Inferior parietal cortex (tissue), 1 donor: ENCODE measurements around the gene IRF3.
A peak's percentile ranks its signal among the peaks of the same experiment; 100 is the strongest.
"Not testable (repeated sequence)": the region's sequence is repeated elsewhere in the genome, so short reads cannot be mapped to it uniquely, and the experiment has no call there.

ENCODE experiments used
- DNase-seq: peaks from one replicate; pipeline ENCODE4 v3.0.0-alpha.2; 2016; ENCODE audit errors: extremely low spot score

IRF3 gene

GRCh38 chr19:49646586-49646985, 19.1 kb downstream of the IRF3 start:
- DNase-seq: no peak

- DNase-seq: no peak
Measured at GRCh38 chr19:49645995-49646394, 19.7 kb downstream of the IRF3 start.

- no peak for DNase-seq
Measured at GRCh38 chr19:49645592-49645991, 20.1 kb downstream of the IRF3 start.

- no peak for DNase-seq
Measured at GRCh38 chr19:49643466-49643865, 22.2 kb downstream of the IRF3 start.

- DNase-seq: no peak
Measured at GRCh38 chr19:49642492-49643035, 23.1 kb downstream of the IRF3 start.

DNA sequence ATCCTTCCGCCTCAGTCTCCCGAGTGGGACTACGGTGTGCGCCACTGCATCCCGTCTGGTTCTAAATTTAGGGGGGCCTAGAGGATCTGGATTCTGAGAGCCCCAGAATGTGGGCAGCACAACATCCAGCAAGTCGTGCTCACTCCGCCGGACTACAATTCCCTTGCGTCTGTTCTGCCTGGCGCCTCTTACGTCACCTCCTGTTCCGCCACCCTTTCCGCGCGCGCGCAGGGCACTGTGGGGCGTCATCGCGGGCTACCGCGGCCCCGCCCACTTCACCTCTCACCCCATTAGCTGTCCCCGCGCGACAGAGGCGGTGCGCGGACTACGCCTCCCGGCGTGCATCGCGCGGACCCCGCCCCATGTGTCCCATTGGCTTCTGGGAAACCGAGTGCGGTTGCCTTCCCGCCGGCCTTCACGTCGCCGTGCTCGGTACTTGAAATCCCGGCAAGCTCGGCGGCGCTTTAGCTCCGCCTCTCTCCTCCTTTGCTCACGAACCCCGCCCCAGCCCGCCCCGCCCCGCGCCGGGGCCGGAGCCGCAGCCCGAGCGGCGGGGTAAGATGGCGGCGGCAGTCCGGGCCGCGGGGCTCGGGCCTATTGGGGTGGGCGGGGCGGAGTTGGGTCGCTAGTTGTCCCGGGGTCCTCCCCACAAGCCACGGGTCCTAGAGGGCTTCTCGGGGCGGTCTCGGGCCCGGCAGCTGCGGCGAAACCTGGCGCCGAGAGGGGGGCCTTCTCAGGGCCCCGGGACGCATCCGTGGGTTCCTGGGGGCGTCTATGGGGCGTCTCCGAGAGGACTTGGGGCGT, 23.8 kb downstream of the IRF3 start, which contains the start of gene SCAF1:
SCAF1 (plus strand) TSS at position 522 of the 804 bp plus-strand sequence. CDS start 2,818 bp downstream, outside the sequence.
- DNase-seq: peak; percentile 98

GRCh38 chr19:49640113-49640898, 25.4 kb downstream of the IRF3 start, which contains the start of gene RRAS:
Gene RRAS (minus strand): TSS chr19:49640143. CDS start chr19:49640098, 45 bp downstream.
- peak; percentile 99 for DNase-seq

DNA sequence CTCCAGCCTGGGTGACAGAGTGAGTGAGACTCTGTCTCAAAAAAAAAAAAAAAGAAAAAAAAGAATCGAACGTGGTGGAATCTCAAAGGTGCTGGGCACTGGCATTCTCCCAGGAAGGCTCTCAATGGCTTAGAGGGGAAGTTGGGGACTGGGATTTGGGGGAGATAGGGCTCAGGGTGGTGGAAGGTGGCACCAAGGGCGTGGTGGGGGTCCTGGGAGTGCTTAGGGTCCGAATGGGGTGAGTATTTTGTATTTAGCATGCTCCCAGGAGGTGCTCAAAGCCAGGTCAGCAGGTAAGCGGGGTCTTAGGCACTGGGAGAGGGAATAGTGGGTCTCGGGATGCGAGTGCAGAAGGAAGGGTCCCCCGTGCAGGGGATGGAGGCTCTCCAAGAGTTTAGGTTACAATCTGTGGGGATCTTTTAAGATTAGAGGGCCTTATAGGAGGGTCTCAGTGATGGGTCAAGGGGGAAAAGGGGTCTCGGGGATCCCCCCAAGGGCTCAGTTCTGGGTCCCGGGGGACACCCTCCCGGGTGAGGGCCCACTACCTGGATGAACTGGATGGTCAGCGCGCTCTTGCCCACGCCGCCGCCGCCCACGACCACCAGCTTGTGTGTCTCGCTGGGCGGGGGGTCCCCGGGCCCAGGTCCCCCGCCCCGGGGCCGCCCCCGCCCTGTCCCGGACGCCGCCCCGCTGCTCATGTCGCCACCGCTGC, 26.1 kb downstream of the IRF3 start:
- DNase-seq: no peak

DNA sequence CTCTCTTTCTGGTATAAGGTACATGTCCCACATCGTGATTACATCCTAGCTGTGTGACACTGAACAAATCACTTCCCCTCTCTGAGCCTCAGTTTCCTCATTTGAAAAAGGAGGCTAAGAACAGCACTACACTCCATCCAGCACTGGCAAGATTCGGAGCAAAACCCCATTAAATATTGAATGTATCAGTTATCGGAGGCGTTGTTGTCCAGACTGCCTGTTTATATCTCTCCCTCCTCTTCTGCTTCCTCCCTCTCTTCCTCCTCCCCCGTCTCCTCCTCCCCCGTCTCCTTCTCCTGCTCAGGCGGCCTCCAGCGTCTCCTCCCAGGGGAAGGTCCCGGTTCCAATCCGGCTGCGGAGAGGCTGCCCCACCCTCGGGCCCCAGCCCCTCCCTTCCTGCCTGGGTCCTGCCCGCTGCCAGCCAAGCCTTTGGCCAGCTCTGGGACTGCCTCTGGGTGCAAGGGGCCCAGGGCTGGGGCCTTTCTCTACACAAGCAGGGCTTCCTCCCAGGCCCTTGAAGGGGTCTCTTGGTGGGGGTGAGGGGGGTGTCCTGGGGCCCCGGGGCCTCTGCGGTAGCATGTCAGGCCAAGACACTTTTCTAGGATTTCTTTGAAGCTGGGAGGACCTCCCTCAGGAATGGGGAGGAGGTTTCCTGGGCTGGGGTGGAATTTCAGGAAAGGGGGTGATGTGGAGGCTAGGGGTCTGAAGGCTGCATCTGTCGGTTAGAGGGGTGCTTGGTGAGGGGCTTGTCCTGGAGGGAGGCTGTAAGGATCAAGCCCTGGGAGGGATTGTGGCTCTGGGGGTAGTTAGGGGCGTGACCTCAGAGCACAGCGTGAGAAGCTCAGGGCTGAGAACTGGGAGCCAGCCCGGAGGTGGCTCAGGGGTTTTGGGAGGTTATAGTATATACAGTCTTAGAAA, 27.6 kb downstream of the IRF3 start:
- no peak for DNase-seq

- DNase-seq: no peak
Measured at GRCh38 chr19:49636233-49636932, 29.3 kb downstream of the IRF3 start.

DNA sequence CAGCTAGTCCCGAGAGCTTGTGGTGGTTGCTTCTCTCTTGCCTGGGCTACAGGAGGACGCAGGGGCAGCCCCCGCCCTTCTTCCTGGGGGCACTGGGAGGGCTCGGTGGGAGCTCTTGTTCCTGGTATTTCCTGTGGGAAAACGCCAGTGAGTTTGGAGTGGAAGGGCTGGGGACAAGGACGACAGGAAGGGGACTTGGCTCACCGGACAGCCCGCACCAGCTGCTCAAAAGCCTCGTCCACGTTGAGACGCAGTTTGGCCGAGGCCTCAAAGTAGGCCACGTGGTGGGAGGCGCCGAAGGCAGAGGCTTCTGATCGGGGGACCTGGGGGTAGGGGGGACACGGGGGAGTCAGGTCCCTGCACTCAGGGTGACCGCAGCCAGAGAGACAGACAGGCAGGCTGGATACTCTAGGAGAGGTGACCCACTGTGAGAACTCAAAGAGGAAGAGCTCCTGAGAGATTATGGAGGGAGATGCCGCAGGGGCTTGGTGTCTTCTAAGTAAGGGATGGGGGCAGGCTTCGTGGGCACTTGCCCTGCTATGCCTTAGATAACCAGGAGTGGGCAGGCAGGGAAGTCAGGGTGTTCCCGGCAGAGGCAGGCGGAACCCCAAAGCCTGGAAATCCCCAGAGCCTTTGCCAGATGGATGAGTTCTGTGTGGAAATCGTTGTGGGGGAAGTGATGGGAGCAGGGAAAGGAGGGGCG, 30.0 kb downstream of the IRF3 start:
- no peak for DNase-seq

GRCh38 chr19:49633273-49633672, 32.4 kb downstream of the IRF3 start:
- DNase-seq: not testable (repeated sequence)

GRCh38 chr19:49632576-49632975, 33.1 kb downstream of the IRF3 start:
- DNase-seq: no peak

GRCh38 chr19:49631610-49632192, 34.0 kb downstream of the IRF3 start:
- DNase-seq: no peak

DNA sequence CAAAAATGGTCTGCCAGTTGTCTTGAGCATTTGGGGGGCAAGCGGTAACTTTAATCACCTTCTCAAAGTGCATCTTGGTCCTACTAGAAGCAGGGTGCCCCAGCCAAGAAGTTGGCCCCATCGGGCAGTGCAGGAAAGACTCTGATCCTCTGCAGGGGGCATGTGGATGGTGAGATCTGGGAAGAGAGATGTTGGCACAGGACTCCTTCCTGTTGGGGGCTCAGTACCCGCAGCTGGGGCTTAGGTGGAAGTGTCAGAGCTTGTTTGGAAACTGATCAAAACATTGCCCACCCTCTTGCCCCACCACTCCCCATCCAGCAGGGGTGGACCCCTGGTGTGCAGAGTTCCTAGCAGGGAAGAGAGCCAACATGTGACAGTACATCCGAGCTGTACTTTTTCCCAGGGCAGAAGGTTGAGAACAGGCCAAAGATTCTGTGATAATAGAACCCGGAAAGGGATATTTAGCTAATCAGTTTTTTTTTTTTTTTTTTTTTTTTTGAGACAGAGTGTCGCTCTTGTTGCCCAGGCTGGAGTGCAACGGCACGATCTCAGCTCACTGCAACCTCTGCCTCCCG, 34.6 kb downstream of the IRF3 start:
- no peak for DNase-seq

DNA sequence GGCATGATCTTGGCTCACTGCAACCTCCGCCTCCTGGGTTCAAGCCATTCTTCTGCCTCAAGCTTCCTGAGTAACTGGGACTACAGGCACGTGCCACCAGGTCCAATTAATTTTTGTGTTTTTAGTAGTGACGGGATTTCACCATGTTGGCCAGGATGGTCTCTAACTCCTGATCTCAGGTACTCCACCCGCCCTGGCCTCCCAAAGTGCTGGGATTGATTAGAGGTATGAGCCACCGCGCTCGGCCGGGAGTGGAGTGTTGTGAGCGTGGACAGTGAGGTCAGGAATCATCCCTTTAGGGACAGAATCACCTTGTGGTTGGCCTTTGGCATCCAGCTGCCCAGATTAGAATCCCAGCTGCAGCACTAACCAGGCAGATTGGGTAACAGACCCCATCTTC, 36.0 kb downstream of the IRF3 start:
- no peak for DNase-seq

- no peak for DNase-seq
Measured at GRCh38 chr19:49626226-49626625, 39.4 kb downstream of the IRF3 start.

- no peak for DNase-seq
Measured at GRCh38 chr19:49624967-49625910, 40.4 kb downstream of the IRF3 start.
